ENCODE measurements around the gene ASB18.

DNA sequence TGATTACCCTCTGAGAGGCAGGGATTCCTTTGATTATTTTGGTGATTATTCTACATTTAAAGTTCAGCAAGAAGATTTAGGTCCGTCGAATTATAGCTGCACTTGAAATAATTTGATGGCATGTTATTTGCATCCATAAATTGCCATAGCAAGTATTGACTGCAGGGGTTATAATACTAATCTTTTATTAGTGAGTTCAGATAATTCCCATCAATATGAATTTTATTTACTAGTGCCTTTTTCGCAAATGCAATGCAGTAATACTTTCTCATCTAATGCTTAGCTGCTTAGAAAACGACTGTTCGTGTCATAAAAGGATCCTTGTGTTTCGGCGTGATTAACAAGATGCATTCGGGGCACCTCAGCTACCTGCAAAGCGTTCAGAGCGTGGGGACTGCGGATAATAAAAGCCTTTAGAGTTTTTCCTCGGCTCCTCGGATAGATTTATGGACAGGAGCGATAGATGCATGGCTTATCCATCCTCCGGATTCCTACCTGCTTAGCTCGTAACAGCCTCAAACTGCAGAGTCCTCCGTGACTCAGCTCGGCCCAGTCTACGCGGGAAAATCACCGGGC lies 93.5 kb downstream of the ASB18 start:
- TF ChIP-seq, protein P1, sequence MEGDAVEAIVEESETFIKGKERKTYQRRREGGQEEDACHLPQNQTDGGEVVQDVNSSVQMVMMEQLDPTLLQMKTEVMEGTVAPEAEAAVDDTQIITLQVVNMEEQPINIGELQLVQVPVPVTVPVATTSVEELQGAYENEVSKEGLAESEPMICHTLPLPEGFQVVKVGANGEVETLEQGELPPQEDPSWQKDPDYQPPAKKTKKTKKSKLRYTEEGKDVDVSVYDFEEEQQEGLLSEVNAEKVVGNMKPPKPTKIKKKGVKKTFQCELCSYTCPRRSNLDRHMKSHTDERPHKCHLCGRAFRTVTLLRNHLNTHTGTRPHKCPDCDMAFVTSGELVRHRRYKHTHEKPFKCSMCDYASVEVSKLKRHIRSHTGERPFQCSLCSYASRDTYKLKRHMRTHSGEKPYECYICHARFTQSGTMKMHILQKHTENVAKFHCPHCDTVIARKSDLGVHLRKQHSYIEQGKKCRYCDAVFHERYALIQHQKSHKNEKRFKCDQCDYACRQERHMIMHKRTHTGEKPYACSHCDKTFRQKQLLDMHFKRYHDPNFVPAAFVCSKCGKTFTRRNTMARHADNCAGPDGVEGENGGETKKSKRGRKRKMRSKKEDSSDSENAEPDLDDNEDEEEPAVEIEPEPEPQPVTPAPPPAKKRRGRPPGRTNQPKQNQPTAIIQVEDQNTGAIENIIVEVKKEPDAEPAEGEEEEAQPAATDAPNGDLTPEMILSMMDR (IDR thresholded peaks at IDR 0.05) = no peak
- TF ChIP-seq POLR2A (IDR thresholded peaks at IDR 0.05) = no peak
- no peak for TF ChIP-seq EP300 (IDR thresholded peaks at IDR 0.05)
